Epithelial cell of prostate (primary cell): ENCODE measurements around the gene FAM184B.
"Not testable (repeated sequence)": the region's sequence is repeated elsewhere in the genome, so short reads cannot be mapped to it uniquely, and the experiment has no call there.

Experiments
- DNase-seq: peaks from one replicate; pipeline ENCODE4 v3.0.0-alpha.2; 2011; ENCODE audit warnings: low read depth, low spot score
- H3K27ac ChIP-seq: fragments of 450-650 bp; 2 replicates; pipeline ENCODE4 v1.5.1; 2017; ENCODE audit warnings: mild to moderate bottlenecking

The FAM184B gene

DNA sequence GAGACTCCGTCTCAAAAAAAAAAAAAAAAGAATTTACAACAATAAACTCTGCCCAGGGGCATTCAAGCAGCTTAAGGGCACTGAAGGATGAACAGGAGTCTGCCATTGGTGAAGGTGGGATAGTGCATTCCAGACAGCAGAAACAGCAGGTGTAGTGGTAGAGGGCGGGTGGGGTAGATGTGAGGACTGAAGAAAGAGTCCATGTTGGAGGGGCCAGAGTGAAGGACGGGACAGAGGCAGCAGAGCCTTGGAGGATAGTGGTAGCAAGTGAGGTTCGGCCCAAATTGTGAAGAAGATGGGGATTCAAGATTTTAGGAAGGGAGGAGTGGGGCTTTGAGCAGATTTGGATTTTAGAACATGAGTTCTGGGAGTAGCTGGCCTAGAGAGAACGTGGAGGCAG is 91.3 kb downstream of the FAM184B start:
- no peak overlapping the region for H3K27ac ChIP-seq
- no peak for DNase-seq

GRCh38 chr4:17688011-17688441 is 93.4 kb downstream of the FAM184B start:
- no peak for DNase-seq
- no peak overlapping the region for H3K27ac ChIP-seq

DNA sequence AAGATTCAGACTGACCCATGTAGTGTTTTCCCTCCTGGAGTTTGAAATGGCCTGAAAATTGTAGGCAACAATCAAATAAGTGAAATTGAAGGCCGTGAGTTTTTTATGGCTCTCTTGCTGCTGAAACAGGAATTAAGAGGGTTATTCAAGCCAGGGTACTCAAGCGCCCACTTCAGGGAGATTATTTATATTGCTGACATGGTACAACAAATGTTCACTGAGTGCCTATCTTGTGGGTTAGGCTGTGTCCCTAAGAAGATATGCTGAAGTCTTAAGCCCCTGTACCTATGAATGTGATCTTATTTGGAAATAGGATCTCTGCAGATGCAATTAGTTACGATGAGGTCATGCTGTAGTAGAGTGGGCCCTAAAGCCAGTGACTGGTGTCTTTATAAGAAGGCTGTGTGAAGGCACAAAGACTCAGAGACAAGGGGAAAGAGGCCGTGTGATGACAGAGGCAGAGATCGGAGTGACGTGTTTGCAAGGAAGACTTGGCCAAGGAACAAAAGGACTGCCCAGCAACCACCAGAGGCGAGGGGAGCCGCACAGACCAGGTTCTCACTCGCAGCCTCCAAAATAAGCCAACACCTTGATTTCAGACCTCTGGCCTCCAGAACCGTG is 94.1 kb downstream of the FAM184B start:
- H3K27ac ChIP-seq: no peak overlapping the region
- DNase-seq: no peak

- DNase-seq, H3K27ac ChIP-seq: not testable (repeated sequence)
Observed at GRCh38 chr4:17684648-17685047, 96.8 kb downstream of the FAM184B start.

DNA sequence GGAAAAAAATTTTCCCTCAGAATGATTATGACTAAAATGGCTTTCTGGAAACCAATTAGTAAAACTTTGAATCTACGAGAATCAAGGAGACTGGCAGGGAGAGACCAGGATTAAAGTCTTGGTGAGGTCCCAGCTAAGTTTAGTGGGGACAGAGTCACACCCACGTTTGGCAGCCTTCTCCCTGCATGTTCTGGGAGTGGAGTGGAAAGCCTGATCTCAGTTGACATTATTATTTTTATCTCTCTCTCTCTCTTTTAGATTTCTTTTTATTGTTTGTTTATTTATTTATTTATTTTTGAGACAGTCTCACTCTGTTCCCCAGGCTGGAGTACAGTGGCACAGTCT is 99.2 kb downstream of the FAM184B start:
- no peak overlapping the region for H3K27ac ChIP-seq
- no peak for DNase-seq

DNA sequence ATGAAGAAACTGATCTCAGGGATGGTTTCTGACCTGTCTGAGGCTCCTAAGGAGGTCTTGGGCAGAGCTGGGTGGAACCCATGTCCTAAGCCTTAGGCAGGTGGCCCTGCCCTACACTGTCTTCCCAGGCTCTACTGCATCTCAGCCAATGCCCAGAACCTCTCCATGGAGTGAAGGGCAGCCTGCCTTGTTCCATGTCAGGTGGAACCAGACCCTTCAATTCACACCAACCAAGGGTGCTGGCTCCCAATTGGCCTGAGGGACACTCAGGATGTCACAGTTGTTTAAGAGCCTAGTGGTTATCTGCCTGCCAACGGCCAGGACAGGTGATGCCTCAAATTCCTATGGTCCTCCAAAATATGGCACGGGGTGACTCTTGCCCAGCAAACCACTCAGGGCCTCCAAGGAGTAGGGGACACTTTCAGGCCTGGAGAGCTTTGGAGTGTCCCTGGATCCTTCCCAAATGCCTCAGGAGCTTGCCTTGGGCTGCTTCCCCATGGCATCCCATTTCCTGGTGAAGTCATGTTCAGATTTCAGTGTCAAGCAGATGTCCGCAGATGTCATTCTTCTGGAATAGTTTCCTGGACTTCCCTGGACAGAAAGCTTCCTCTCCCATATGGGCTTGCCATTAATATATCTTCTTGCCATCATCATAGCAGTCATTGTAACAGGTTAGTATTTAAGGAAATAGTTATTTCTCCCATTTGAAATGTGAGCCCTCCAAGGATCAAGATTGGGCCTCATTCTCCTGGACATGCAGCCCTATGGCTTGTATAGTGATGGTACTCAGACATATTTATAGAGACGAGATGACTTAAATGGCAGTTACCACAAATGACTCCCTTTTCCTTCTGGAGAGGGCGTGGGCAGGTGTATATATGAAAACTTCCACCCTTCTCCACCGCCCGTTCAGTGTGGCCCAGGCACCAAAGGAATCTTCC is 99.9 kb downstream of the FAM184B start:
- no peak for DNase-seq
- H3K27ac ChIP-seq: no peak overlapping the region

GRCh38 chr4:17680559-17681280 is 100.7 kb downstream of the FAM184B start:
- no peak for DNase-seq
- H3K27ac ChIP-seq: no peak overlapping the region

- DNase-seq: no peak
- no peak overlapping the region for H3K27ac ChIP-seq
Observed at GRCh38 chr4:17670423-17670822, 111.0 kb downstream of the FAM184B start.

DNA sequence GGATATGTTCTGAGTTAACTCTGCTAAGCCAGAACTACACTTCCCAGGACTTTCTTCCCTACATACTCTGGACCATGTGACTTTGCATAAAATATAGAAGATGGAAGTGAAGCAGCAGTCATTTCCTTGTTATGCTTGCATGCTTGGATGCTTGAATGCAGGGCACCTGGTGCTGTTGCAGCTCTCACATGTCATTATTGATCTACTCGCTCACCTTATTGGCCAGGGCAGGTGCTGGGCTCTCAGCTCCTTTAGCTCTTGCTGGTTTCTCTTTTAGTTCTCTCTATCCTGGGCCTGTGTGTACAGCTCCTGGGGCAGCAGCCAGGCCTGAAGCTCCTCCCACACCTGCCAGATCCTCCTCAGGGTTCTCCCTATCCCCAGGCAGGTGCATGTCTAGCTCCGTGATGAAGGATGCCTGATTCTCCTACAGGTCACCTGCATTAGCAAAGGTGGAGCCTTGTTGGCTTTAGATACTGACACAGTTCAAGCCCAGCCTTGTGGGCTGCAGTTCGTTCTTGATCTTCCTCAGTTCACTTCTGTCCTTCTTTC is 113.7 kb downstream of the FAM184B start:
- no peak for DNase-seq

GRCh38 chr4:17667253-17667652 is 114.2 kb downstream of the FAM184B start:
- no peak for DNase-seq
- no peak overlapping the region for H3K27ac ChIP-seq

More for the DNA sequence above, 113.7 kb downstream of the FAM184B start:
- H3K27ac ChIP-seq: no peak overlapping the region

DNA sequence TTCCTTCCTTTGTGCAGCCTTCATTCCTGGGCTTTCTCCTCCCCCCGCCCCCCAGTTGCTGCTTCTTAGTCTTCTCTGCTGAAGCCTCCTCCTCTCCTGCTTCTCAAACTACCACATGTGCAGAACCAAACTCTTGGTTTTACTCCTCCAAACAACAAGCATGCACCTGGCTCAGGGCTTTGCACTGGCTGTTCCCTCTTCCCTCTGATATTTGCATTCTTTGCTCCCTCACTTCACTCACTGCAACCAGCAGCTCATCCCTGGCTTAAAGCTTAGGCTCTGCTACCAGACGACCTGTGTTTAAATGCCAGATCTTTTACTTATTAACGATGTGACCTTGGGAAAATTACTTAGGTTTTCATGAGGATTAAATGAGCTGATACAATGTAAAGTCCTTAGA is 115.6 kb downstream of the FAM184B start:
- no peak overlapping the region for H3K27ac ChIP-seq
- DNase-seq: no peak

DNA sequence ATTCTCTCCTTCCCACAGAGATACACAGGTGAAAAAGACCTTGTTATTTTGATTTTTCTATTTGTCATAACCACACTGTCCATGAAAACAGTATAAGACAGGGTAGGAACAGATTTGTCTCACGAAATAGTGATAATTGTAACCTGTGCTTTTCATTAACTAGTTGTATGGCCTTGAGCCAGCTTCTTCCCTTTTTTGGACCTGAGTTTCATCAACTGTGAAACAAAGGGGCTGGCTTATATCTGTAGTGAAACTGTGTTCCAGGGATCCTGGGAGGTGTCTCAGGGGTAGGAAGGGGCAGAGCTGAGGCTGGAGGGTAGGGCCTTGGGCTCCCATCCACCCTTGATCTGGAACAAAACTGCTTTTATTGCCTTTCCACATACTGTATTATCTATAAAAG is 116.1 kb downstream of the FAM184B start:
- H3K27ac ChIP-seq: no peak overlapping the region
- DNase-seq: no peak

- no peak for DNase-seq
- no peak overlapping the region for H3K27ac ChIP-seq
Observed at GRCh38 chr4:17664755-17665154, 116.7 kb downstream of the FAM184B start.

DNA sequence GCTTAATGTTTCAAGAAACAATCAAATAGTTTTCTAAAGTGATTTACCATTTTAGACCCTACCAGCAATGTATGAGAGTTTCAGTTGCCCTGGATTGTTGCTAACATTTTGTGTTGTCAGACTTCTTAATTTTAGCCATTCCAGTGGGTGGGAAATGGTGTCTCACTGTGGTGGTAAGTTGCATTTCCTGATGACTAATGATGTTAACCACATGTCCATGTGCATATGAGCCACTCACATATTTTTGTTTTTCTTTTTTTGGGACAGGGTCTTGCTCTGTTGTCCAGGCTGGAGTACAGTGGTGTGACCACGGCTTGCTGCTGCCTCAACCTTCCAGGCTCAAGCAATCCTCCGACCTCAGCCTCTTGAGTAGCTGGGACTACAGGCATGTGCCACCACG is 118.7 kb downstream of the FAM184B start:
- no peak overlapping the region for H3K27ac ChIP-seq
- DNase-seq: no peak

GRCh38 chr4:17659196-17659595 is 122.2 kb downstream of the FAM184B start:
- not testable (repeated sequence) for H3K27ac ChIP-seq, DNase-seq

- H3K27ac ChIP-seq: no peak overlapping the region
- no peak for DNase-seq
Observed at GRCh38 chr4:17657849-17658248, 123.6 kb downstream of the FAM184B start.

DNA sequence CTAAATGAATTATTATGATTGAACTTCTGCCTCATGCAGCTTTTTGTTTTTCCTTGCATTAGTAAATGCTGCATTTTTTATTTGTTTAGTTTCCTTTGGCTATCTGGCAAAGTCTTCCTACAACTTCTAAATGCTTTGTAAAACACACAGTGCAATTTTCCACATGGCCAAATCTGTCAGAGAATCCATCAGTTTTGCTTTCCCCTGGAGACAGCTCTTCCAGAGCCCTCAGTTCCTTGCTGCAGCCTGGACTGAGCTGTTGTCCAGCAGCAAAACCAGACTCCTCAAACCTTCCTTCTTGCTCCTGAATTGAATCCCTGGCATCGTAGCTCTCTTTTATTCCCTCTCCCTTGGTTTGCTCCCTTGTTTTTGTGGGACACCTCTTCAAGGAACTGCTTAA is 124.3 kb downstream of the FAM184B start:
- DNase-seq: no peak
- no peak overlapping the region for H3K27ac ChIP-seq

DNA sequence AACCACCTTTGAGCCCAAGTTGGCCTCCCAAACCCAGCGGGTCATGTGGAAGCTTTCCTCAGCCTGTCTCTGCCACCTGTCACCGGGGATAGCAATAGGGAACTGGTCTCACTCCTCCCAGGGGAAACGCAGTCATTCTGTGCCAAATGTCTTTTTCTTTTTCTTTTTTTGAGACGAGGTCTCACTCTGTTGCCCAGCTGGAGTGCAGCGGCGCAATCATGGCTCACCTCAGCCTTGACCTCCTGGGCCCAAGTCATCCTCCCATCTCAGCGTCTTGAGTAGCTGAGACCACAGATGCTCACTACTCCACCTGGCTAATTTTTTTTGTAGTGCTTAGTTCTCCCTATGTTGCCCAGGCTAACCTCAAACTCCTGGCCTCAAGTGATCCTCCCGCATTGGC is 126.7 kb downstream of the FAM184B start:
- DNase-seq: no peak
- H3K27ac ChIP-seq: no peak overlapping the region

GRCh38 chr4:17650406-17650805 is 131.0 kb downstream of the FAM184B start:
- DNase-seq: no peak
- no peak overlapping the region for H3K27ac ChIP-seq

DNA sequence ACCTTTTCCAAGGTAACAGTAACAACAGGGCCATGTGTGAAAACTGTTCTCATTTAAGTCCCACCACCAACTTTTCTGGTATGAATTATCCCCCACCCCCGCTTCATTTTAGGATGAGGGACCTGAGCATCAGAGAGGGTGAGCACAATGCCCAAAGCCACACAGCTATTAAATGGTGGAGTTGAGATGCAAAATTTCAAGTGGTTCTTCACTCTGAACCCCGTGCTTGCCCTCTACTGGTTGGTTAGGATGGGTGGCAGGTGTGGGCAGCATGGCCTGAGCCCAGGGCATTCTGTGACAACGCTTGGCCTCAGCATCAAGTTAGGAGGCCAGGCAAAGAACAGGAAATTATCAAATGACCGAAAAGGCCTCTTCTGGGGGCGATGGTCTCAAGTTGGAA is 133.5 kb downstream of the FAM184B start:
- DNase-seq: no peak
- H3K27ac ChIP-seq: no peak overlapping the region
